ENCODE data around the gene ATOX1. TPM values are rescaled to one million over a fixed set of nuclear protein-coding genes. Genes with fewer than 3 reads are reported as not detected.
"Not testable (repeated sequence)": the region's sequence is repeated elsewhere in the genome, so short reads cannot be mapped to it uniquely, and the experiment has no call there.

Gene ATOX1
- total RNA-seq, 1 donor from 2014 or later: 47.3 TPM

DNA sequence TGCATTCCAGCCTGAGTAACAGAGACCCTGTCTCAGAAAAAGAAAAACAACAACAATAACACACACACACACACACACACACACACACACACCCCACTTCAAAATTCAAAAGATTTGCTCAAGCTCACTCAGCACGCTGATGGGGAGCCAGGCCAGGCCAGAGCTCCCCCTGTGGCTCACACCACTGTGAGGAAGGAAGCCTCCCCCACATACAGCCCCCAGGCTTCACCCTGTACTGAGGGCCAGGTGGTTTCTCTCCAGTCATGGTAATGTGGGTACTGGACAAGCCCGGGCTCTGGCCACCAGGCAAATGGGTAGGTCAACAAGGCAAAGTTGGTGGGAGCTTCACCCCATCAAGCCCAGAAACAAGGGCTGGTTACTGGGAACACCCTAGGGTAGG, 19.0 kb downstream of the ATOX1 start:
- DNase-seq (ENCODE audit: low spot score) (no peak), ATAC-seq (peak; percentile 2)
- intact Hi-C loops (cut with DNase I): no loop called here

DNA sequence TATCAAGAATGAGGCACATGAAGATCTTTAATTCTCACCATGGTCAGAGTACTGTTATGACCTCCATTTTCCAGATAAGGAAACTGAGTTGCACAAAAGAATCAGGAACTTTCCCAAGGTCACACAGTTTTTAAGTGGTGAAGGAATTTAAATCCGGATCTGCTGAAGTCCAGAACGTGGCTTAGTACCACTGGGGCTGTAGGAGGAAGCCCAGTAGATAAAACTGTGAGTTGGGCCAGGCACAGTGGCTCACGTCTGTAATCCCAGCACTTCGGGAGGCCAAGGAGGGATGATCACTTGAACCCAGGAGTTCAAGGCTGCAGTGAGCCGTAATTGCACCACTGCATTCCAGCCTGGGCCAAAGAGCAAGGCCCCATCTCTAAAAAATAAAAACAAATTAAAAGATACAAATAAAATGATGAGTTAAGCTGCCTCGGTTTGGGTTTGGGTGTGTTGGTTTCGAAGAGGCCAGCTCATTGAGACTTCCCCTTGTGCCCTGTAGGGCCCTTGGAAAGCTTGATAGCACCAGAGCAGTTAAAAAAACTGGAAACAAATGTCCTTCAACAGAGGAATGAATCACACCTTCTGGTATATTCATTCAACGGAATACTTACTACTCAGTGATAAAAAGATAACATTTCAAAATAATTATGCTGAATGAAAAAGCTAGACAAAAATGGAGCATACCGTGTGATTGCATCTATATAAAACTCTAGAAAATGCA, 20.1 kb downstream of the ATOX1 start:
- intact Hi-C loops (cut with DNase I): no loop called here
- ATAC-seq (no peak), DNase-seq (ENCODE audit: low spot score) (no peak)

DNA sequence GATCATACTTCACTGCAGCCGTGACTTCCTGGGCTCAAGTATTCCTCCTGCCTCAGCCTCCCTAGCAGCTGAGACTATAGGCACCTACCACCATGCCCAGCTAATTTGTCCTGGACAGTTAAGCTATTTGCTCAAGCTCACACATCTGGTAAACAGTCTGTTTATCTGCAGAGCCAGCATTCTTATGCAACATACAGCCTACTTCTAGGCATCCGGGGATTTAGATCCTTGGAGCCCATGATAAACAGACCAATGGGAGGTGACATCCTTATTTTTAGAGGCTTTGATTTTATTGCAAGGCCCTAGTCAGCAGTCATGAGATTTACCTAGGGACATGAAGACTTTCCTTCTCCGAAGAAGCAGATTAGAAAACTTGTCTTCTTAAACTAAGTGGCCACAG, 21.0 kb downstream of the ATOX1 start:
- intact Hi-C loops (cut with DNase I): no loop called here
- no peak for ATAC-seq

DNA sequence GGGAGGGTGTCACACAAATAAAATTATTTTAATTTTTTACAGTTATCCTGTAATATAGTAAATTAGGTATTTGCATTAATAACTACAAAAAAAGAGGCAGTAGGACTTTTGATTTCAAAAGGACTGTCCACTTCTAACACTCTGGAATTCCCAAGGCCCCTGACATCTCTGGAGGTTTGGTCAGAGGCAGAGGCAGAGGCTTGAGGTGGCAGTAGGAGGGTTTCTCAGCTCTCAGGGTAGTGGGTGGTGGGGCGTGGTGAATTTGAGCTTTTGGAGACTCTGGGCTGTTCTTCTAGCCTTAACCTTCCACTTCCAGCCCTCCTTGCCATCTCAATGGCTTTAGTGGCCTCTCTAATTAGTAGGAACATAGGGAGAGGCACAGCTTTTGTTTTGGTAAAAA, 22.8 kb downstream of the ATOX1 start:
- DNase-seq (ENCODE audit: low spot score): no peak
- intact Hi-C loops (cut with DNase I): no loop called here

More for the DNA sequence above, 21.0 kb downstream of the ATOX1 start:
- DNase-seq (ENCODE audit: low spot score): no peak

DNA sequence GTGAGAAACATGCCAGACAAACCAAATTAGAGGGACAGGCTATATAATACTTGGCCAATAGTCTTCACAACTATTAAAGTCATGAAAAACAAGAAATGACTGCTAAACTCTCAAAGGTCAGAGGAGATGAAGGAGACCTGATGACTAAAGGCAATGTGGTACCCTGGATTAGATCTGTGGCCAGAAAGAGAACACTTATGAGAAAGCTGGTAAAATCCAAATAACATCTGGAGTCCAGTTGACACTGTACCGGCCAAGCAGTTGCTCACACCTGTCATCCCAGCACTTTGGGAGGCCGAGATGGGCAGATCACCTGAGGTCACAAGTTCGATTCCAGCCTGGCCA, 24.4 kb downstream of the ATOX1 start:
- intact Hi-C loops (cut with DNase I): no loop called here
- ATAC-seq (no peak), DNase-seq (ENCODE audit: low spot score) (no peak)

More for the DNA sequence above, 22.8 kb downstream of the ATOX1 start:
- ATAC-seq: no peak

DNA sequence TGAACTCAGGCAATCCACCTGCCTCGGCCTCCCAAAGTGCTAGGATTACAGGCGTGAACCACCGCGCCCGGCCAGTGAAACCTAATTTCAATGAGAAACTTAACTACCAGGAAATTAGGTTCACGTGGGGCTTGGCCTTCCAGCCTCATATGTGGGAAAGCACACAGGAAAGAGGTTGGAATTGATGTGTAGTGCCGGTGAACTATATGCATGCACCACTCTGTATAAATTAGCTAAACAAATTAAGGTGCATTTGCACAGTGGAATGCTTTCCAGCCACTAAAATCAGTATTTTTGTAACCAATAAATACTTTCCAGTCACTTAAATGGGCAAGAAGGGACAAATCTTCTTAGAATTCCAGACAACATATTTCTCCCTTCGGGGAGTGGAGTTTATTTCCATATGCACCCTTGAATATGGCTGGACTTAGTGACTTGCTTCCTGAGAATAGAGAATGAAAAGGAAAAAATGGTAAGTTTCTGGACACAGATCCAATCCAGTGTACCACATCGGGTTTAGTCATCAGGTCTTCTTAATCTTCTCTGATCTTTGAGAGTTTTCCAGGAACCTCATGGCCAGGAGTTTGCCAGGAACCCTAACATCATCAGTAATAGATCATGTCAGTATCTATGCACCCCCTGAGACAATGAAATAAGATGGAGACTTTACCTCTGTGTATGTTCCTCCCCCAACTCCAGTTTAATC, 24.9 kb downstream of the ATOX1 start:
- intact Hi-C loops (cut with DNase I): no loop called here
- no peak for DNase-seq (ENCODE audit: low spot score)
- no peak for ATAC-seq

DNA sequence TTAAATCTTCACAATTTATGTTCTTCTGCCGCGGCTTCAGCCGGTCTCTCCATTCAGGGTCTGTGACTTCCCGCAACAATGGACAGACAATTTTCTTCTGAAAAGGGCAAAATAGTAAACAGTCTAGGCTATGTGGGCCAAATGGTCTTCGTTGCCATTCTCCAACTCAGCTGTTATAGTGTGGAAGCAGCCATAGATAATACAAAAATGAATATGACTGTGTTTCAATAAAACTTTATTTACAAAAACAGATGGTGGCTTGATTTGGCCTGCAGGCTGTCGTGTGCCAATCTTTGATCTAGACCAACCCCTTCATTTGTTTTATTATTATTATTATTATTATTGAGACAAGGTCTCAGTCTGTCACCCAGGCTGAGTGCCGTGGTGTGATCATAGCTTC, 28.1 kb downstream of the ATOX1 start:
- intact Hi-C loops (cut with DNase I): no loop called here
- no peak for DNase-seq (ENCODE audit: low spot score)
- no peak for ATAC-seq

DNA sequence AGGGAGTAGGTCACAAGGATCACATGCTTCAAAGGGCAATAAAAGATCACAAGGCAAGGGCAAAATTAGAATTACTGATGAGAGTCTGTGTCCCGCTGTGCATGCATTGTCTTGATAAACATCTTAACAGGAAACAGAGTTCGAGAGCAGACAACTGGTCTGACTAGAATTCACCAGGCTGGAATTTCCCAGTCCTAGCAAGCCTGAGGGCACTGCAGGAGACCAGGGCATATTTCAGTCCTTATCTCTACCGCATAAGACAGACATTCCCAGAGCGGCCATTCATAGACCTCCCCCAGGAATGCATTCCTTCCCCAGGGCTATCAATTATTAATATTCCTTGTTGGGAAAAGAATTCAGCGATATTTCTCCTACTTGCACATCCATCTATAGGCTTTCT, 28.8 kb downstream of the ATOX1 start:
- ATAC-seq; DNase-seq (ENCODE audit: low spot score); intact Hi-C loops (cut with DNase I): not testable (repeated sequence)

DNA sequence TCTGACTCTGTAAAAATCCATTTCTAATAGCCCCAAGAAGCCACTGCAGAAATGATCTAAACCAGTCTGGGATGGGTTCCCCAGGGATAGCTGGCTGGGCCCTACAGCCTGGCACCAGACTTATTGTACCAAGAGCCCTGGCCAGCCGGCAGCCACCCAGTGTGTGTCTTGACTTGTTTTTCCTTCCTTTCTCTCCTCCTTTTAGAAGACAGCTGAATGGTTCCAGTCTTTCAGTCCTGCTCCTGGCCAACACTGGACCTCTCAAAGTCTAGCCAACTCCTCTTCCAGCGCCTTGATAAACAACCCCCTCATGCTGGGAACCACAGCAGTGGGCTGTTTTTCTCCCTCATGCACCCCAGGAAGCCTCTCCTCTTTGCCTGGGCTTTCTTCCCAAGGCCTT, 34.1 kb downstream of the ATOX1 start:
- no peak for DNase-seq (ENCODE audit: low spot score)
- ATAC-seq: no peak
- intact Hi-C loops (cut with DNase I): no loop called here

DNA sequence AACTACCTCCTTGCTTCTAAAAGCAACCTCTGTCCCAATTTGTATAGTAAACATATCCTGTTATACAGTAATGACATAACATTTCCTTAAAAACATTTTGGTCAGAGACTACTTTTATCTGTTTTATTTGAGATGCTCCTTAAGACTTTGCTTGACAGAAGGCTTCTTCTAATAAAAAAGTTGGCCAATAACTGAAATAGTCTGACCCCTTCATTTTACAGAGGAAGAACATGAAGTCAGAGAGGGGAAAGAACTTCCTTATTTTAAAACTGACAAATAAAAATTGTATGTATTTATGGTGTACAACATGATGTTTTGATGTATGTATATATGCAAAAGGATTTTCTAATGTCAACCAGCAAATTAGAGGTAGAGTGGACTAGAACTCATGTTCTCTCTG, 35.9 kb downstream of the ATOX1 start:
- ATAC-seq: no peak
- intact Hi-C loops (cut with DNase I): no loop called here
- no peak for DNase-seq (ENCODE audit: low spot score)

DNA sequence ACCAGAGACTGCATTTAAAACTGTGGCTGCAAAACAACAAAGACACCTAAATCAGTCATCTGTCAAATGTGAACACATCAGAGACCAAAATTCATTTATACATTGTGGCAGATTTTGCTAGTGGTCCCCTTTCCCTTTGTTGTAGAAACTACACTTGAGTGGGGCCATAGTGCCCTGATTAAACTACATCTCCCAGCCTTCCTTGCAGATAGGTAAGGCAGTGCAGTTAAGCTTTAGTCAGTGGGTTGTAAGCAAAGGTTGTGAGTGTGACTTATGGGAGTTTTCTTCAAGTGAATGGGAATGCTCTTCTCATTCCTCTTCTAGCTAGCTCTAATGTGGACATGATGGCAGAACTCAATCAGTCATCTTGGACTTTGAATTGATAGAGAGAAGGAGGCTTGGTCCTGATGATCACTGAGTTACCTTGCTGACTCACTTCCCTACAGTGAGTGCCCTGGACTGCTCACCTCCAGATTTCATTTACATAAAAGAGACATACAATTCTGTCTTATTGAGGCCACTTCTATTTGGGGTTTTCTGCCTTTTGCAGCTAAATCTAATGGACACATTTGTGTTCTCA, 36.5 kb downstream of the ATOX1 start:
- ATAC-seq (no peak), DNase-seq (ENCODE audit: low spot score) (no peak)
- intact Hi-C loops (cut with DNase I): no loop called here

DNA sequence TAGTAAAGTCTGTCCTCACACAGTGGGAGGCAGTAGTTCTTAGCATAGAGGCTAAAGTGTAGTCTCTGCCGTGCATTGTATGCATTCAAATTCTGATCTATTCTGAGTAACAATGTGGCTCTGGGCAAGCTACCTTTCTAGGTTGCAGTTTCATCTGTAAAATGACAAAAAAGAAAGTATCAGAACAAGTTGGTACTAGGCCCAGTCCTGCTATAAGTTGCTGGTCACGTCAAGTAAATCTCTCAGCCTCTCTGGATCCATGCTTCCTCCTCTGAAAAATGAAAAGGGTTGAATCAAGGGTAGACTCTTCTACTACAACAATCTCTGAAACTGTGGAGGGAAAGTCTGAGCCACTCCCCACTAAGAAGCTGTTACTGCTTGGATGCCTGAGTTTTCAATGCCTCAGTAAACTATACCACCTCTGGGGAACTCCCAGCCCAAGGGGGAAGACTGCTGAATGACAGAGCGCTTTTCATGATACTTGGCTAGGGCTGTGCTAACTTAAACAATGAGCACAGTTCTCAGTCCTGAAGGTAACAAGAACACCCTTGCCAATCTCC, 37.3 kb downstream of the ATOX1 start:
- intact Hi-C loops (cut with DNase I): no loop called here
- no peak for DNase-seq (ENCODE audit: low spot score)
- ATAC-seq: no peak

DNA sequence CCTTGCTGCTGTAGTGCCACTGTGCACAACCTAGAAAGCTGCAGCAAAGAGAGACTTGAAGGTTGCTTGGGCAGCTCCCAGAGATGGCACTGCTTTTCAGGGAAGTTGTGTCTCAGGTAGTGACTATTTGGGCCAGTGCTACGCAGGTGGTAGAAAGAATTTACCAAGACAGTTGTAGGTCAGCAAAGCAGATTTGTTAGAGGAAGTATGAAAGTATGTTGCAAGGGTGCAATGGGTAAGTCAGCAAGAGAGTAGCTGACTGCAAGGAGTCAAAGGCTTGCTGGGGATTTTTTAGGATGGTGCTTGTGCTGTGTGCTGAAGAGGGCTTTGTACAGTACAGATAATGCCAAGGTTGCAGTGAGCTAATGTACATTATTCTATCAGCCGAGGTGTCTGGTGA, 38.2 kb downstream of the ATOX1 start:
- intact Hi-C loops (cut with DNase I): no loop called here
- ATAC-seq: no peak

DNA sequence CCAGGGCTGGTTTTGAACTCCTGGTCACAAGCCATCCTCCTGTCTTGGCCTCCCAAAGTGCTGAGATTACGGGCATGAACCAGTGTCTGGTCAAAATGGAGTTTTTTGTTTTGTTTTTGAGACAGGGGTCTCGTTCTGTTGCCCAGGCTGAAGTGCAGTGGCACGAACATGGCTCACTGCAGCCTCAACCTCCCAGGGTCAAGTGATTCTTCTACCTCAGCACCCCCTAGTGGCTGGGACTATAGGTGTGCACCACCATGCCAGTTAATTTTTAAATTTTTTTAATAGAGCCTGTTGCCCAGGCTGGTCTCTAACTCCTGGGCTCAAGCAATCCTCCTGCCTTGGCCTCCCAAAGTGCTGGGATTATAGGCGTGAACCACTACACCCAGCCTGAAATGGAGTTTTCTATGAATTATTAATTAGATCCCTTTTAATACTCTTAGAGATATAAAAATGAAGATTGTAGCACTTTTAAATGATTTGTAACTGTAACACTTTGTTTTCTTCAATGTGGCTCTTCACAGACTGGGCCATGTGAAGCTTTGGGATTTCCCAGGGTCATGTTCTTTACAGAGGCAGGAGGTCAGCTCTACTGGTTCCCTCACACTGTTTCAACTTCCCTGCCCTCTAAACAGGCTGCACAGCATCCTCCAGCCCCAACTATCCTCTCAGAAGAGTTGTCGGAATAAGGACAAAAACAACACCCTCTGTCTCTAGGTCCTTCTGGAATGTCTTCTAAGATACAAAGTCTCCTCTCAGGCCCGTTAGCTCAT, 39.0 kb downstream of the ATOX1 start:
- DNase-seq (ENCODE audit: low spot score): no peak
- peak; percentile 84 for ATAC-seq
- intact Hi-C loops (cut with DNase I): no loop called here

More for the DNA sequence above, 38.2 kb downstream of the ATOX1 start:
- DNase-seq (ENCODE audit: low spot score): no peak

DNA sequence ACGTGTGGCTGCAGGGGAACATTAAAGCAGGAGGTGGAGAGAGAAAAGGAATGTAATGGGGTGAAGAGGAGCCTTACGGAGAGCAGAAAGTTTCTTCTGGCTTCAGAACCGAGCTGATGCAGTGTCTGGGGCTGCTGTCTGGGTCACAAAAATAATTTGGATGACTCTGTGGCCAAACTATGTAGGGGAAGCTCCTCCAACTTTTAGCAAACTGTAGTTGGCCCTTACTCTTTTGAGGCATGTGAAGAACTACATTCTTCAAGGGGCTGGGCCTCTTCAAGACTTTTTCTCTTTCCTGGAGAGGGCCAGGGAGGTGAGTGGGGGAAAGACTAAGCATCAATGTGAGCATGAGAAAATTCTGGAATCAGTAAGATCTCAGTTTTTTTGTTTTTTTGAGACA, 39.8 kb downstream of the ATOX1 start:
- intact Hi-C loops (cut with DNase I): no loop called here
- DNase-seq (ENCODE audit: low spot score): no peak
- peak; percentile 80 for ATAC-seq

DNA sequence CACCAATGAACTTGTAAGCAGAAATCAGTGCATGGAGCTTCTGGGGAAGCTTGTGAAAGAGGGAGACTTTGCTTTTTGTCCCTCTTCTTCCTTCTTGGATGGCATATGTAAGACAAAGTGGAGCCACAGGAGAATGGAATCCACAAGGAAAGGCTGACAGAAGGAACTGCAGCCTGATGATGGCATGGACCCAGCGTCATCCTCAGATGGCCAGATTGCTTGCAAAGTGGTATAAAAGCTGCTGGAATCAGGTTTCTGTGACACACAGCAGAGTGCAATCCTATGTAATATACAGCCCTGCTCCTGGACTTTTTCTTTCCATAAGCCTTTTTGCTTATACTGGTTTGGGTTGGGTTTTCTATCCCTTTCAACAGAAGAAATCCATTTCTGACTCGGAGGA, 40.3 kb downstream of the ATOX1 start:
- intact Hi-C loops (cut with DNase I): no loop called here
- DNase-seq (ENCODE audit: low spot score) (no peak), ATAC-seq (peak; percentile 37)

DNA sequence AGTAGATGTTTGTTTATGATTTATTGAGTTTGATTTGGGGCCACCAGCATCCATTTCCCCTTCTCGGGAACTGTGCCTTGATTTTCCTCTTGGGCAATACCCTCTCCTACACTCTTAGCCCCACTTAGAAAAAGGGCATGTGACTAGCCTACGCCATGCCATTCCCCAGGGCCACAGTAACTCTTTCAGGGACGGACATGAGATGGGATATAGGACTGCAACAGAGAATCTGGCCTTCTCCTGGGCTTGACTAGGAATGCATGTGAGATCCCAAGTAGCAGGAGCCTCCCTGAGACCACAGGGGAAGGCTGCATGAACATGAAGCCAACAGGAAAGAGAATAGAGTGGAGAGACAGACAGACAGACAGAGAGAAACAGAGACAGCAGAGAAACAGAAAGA, 41.0 kb downstream of the ATOX1 start:
- DNase-seq (ENCODE audit: low spot score): no peak
- intact Hi-C loops (cut with DNase I): no loop called here
- ATAC-seq: peak; percentile 51

DNA sequence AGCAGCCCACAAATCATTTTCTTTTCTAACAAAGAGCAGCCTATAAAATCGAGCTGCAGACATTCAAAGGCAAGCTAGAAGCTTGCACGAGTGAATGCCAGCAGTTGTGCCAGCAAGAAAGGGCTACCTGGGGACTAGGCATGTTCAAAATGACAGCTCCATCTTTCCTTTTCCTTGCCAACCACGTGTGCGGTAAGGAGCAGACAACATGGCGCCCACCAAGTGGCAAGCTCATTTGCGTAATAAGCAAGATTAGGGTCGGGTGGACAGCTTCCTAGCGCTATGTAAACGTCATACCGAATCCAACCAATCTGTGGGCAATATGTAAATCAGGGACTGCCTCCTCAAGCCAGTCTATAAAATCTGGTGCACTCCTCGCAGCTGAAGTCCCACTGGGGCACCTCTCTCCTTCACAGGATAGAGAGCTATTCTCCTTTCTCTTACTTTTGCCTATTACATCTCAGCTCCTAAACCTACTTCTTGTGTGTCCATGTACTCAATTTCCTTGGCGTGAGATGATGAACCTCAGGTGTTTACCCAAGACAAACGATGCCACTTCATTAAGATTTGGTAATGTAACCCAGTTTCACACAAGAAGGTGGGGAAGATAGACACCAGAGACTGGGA, 49.2 kb downstream of the ATOX1 start:
- DNase-seq (ENCODE audit: low spot score) (no peak), ATAC-seq (no peak)
- intact Hi-C loops (cut with DNase I): no loop called here

DNA sequence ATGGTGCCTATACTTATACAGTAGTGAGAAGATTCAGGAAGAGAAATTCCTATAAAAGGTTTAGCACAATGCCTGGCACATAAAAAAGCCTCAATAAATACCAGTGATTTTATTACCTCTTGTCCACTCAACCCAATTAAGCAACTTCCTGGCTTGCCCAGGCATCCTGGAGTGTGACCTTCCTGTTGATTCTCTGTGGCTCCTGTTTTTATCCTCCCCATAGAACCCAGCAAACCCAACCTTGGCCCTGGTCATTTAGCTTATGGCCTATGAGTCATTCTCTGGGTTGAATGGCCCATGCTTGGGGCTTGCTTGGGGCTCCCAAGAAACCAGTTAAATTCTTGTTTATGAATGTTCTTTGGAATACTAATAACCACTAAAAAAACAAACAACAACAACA, 50.3 kb downstream of the ATOX1 start:
- no peak for DNase-seq (ENCODE audit: low spot score)
- ATAC-seq: peak; percentile 32
- intact Hi-C loops (cut with DNase I): no loop called here
